MM.1S (cell line): ENCODE results near the gene HIVEP2.

Experiments used
- EZH2 ChIP-seq: fragments of 300-600 bp; sonication (generic); optimal IDR thresholded peaks from 2 replicates; pipeline ENCODE3; 2017; ENCODE audit warnings: low read depth, mild to moderate bottlenecking, antibody characterized with exemption, low read length, mixed read lengths
- TF ChIP-seq, protein P1 (sequence below): fragments of 300-600 bp; sonication (generic); IDR thresholded peaks from 2 replicates; pipeline ENCODE4 v1.5.1; 2016; ENCODE audit warnings: antibody characterized with exemption, low read length, mixed read lengths

DNA sequence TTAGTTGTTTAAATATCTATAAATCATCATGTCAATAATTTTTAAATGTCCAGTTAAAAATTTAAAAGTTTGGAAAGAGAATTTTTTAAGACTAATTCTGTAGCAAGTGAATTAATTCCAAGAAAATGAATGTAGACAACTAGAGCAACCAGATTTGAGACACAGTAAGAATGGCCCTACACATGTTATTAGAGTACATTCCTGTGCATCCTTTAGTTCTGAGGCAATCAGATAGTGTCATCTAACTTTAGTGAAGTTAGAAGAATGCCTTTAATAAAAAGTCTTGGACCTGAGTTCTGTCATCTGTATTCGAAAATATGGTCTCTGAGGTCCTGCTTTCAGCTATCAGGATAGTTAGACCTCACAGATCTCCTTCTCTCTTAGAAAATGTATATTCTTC is 63.7 kb downstream of the HIVEP2 start:
- TF ChIP-seq, protein P1, sequence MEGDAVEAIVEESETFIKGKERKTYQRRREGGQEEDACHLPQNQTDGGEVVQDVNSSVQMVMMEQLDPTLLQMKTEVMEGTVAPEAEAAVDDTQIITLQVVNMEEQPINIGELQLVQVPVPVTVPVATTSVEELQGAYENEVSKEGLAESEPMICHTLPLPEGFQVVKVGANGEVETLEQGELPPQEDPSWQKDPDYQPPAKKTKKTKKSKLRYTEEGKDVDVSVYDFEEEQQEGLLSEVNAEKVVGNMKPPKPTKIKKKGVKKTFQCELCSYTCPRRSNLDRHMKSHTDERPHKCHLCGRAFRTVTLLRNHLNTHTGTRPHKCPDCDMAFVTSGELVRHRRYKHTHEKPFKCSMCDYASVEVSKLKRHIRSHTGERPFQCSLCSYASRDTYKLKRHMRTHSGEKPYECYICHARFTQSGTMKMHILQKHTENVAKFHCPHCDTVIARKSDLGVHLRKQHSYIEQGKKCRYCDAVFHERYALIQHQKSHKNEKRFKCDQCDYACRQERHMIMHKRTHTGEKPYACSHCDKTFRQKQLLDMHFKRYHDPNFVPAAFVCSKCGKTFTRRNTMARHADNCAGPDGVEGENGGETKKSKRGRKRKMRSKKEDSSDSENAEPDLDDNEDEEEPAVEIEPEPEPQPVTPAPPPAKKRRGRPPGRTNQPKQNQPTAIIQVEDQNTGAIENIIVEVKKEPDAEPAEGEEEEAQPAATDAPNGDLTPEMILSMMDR: no peak
- TF ChIP-seq EZH2: no peak
